COLO829 (cell line): Measurements from ENCODE around the gene RNPEPL1.

Source experiments
- DNase-seq: peaks from one replicate; pipeline ENCODE4 v3.0.0; 2012; ENCODE audit warnings: low spot score

The RNPEPL1 gene

DNA sequence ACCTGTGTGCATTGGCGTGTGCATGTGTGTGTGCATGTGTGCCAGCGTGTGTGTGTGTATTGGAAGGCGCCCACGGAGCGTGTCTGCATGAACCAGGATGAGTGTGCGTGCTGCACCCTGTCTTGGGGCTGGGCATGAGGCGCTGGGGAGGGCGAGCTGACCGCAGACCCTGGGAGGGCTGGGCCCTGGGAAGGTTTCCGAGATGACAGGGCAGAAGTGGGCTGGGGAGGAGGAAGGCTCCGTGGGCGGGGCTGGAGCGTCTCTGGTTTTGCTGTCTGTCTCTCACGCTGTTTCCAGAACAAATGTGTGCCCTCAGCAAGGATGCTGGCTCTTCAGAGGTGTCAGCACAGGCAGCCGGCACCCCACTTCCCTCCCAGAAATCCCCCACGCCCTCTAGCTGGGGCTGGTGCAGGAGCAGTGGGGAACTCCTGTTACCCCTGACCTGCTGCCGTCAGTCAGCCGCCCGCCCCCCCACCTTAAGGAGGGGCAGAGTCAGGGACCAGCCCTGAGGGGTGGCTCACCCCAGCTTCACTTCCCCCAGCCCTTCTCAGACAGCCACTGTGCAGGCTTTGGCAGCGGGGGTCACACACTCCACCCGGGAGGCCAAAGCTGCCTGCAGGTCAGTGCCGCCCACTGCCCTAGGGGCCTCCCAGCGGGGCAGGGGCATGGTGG is 56.8 kb downstream of the RNPEPL1 start, which contains the start of gene GPR35:
GPR35 (plus strand) TSS at position 531 of the 672 bp plus-strand sequence. CDS start 4,473 bp downstream, outside the sequence.
- no peak for DNase-seq

DNA sequence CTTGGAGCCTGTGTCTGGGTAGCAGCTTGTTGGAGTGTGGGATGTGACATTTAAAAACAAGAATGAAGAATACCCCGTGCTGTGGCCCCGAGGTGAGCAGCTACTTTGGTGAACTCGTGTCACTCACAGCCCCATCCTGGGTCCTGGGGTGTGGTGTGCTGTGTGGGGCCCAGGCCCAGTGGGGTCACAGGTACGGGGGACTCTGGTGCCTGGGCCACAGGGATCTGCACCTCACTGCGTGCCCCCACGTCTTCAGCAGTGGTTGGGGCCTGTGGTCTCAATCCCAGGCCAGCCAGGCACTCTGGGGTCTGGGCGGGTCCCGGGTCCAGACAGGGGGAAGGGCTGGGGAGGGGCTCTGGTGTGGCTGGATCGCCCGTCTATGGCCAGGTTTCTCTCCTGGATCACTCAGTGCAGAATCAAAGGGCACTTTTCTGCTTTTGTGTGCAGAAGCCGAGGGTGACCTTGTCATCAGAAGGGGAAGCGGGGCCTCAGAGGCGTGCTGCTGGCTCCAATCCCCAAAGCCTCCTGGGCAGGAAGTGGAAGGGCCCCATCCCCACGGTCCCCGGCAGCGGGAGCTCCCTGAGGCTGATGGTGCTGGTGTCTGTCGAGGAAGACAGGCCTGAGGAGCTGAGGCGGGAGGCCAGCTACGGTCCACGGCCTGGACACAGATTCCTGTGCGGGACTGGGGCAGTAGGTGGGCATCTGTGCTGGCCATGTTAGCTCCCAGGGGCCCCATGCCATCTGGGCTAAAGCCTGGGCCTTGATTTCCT is 58.4 kb downstream of the RNPEPL1 start:
- no peak for DNase-seq

DNA sequence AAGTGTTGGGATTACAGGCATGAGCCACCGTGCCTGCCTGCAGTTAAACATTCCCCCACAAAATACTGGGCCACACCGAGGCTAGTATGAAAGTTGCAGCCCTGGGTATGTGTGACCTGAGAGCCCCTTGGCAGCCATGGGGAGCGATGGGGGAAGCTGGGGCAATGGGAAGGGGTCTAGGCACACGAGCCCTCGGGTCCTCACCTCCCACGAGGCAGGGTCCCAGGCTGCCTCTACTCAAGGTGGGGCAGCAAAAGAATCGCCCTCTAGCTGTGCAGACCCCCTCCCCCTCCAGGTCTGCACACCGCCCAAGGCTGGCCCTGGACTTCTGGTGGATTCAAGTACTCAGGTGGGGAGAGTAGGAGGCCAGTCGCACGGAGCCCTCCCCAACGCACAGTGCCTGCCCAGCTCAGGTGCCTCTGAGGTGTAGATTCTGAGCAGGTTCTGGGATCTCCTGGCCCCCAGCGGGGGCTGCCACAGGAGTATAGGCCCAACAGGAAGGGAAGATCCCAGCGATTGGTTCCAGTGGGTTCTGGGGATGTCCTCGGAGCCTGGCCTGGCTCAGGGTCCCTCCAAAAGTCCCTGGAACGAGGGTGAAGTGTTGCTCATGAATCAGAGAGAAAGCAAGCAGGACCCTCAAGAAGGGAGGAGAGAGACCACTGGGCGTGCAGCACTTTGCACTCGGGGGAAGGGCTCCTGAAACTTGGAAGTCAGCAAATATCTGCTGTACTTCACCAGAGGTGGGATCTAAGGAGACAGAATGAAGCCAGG is 59.6 kb downstream of the RNPEPL1 start:
- DNase-seq = no peak

DNA sequence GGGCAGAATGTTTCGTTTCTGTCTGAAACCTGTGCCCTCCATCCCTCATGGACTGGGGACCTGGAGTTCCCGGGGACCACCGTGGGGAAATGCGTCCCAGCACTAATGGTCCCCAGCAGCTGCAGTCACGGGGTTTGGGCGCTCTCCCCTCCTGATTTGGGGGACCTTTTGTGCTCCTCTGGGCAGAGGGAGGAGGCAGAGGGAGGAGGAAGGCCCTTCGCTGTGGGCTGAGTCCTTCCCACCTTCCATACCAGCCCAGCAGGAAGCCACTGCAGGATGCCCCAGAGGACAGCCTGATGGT is 60.2 kb downstream of the RNPEPL1 start:
- DNase-seq = no peak

DNA sequence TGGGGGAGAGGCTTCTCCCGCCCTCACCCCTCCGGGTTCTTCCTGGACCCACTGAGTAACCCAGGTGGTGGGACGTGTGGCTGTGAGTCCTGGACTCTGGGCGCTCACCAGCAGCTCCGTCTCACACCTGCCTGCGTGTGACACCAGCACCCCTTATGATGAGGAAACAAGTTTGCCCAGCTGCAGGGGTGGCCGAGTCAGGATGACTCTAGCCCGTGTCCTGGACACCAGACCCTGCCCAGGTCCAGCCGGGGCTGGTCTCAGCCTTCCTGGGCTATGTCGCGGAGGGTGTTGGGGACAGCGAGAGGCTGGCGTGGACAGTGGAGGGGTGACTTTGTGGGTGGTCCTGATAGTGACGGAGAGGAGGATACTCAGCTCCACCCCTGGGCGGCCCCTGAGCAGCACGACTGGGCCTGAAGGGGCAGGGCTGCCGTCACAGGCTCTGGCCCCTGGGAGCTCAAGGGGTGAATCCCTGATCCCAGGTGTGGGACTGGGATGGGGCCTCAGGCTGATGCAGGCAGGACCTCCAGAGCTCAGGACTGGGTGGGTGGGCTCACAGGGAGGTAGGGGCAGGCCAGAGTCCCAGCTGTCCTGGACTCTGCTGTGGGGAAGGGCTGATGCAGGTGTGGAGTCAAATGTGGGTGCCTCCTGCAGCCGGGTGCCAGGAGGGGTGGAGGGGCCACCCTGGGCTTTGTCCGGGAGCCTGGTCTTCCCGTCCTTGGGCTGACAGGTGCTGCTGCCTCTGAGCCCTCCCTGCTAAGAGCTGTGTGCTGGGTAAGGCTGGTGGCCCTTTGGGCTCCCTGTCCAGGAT is 60.7 kb downstream of the RNPEPL1 start:
- DNase-seq = no peak

DNA sequence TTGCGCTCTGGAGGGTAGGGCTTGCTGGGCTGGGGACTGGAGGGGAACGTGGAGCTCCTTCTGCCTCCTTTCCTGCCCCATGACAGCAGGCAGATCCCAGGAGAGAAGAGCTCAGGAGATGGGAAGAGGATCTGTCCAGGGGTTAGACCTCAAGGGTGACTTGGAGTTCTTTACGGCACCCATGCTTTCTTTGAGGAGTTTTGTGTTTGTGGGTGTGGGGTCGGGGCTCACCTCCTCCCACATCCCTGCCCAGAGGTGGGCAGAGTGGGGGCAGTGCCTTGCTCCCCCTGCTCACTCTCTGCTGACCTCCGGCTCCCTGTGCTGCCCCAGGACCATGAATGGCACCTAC is 61.3 kb downstream of the RNPEPL1 start:
- no peak for DNase-seq

DNA sequence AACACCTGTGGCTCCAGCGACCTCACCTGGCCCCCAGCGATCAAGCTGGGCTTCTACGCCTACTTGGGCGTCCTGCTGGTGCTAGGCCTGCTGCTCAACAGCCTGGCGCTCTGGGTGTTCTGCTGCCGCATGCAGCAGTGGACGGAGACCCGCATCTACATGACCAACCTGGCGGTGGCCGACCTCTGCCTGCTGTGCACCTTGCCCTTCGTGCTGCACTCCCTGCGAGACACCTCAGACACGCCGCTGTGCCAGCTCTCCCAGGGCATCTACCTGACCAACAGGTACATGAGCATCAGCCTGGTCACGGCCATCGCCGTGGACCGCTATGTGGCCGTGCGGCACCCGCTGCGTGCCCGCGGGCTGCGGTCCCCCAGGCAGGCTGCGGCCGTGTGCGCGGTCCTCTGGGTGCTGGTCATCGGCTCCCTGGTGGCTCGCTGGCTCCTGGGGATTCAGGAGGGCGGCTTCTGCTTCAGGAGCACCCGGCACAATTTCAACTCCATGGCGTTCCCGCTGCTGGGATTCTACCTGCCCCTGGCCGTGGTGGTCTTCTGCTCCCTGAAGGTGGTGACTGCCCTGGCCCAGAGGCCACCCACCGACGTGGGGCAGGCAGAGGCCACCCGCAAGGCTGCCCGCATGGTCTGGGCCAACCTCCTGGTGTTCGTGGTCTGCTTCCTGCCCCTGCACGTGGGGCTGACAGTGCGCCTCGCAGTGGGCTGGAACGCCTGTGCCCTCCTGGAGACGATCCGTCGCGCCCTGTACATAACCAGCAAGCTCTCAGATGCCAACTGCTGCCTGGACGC is 61.9 kb downstream of the RNPEPL1 start:
- DNase-seq = no peak
